H1 (cell line): ENCODE data around the gene LIMA1. TPM values are rescaled to one million over a fixed set of nuclear protein-coding genes. Genes with fewer than 3 reads are reported as not detected.
"Not testable (repeated sequence)": the region's sequence is repeated elsewhere in the genome, so short reads cannot be mapped to it uniquely, and the experiment has no call there.

Experiments used
- CTCF ChIA-PET: fragments of 300-600 bp; sonication (Branson Sonifier 250); formaldehyde crosslinking; loops from one replicate; lab custom pipeline; 2021; ENCODE audit not compliant: partially characterized antibody; lab: Charles Lee
- POLR2A ChIA-PET: fragments of 300-600 bp; sonication (Branson Sonifier 250); formaldehyde crosslinking; loops from one replicate; lab custom pipeline; 2021; ENCODE audit warnings: inconsistent platforms; ENCODE audit not compliant: partially characterized antibody; lab: Charles Lee
- DNase-seq, 2 experiments: peaks; one replicate each; pipeline versions ENCODE4 v3.0.0 to v3.0.0-alpha.2; 2010 to 2022; ENCODE audit warnings: low spot score in 2 of 2, low read depth in 1 of 2, mixed read lengths in 1 of 2
- FAIRE-seq: peaks from 2 replicates; lab custom pipeline; 2011; peaks lifted over from hg19 to GRCh38; lab: Jason Lieb, UNC
- H2AFZ ChIP-seq: 2 replicates; pipeline ENCODE4 v1.8.1; 2012; ENCODE audit warnings: low read length, inconsistent platforms
- H2AK5ac ChIP-seq: 2 replicates; pipeline ENCODE4 v1.6.1; 2013; ENCODE audit warnings: low read depth, low read length
- H2BK120ac ChIP-seq: replicated peaks from 2 replicates; pipeline ENCODE3; 2013; ENCODE audit warnings: low read depth, low read length, inconsistent platforms
- H2BK12ac ChIP-seq: 2 replicates; pipeline ENCODE4 v1.6.1; 2013; ENCODE audit warnings: low read depth, low read length
- H2BK15ac ChIP-seq: 2 replicates; pipeline ENCODE4 v1.6.1; 2013; ENCODE audit warnings: low read length
- H2BK20ac ChIP-seq: 2 replicates; pipeline ENCODE4 v1.6.1; 2013; ENCODE audit warnings: low read length
- H2BK5ac ChIP-seq: 2 replicates; pipeline ENCODE4 v1.6.1; 2013; ENCODE audit warnings: low read depth, low read length
- H3K14ac ChIP-seq: 2 replicates; pipeline ENCODE4 v1.6.1; 2013; ENCODE audit warnings: inconsistent platforms; ENCODE audit not compliant: insufficient read length
- H3K18ac ChIP-seq: 2 replicates; pipeline ENCODE4 v1.6.1; 2013; ENCODE audit warnings: low read length; ENCODE audit errors: extremely low read depth
- H3K23ac ChIP-seq: 2 replicates; pipeline ENCODE4 v1.6.1; 2013; ENCODE audit warnings: inconsistent platforms; ENCODE audit not compliant: insufficient read length
- H3K23me2 ChIP-seq: 2 replicates; pipeline ENCODE4 v1.6.1; 2013; ENCODE audit warnings: low read depth, low read length
- H3K27ac ChIP-seq: 2 replicates; pipeline ENCODE4 v1.6.1; 2011; ENCODE audit warnings: low read depth, low read length, inconsistent platforms
- H3K27me3 ChIP-seq, 4 experiments: replicated peaks in 1 of 4; 1 replicate in 1 of 4; 2 replicates in 3 of 4; pipeline versions ENCODE4 v1.6.1 to v1.8.1; 2011 to 2013; ENCODE audit warnings: low read length in 3 of 4, mild to moderate bottlenecking in 3 of 4, inconsistent platforms in 2 of 4, mixed read lengths in 2 of 4, moderate library complexity in 1 of 4; ENCODE audit not compliant: control insufficient read depth in 3 of 4, insufficient read depth in 3 of 4; ENCODE audit errors: extremely low read depth in 1 of 4
- H3K36me3 ChIP-seq, 4 experiments: 2 replicates each; pipeline versions ENCODE4 v1.6.1 to v1.8.1; 2011 to 2013; ENCODE audit warnings: mild to moderate bottlenecking in 4 of 4, low read length in 3 of 4, moderate library complexity in 2 of 4, control low read depth in 1 of 4, inconsistent platforms in 1 of 4; ENCODE audit not compliant: insufficient read depth in 4 of 4, control insufficient read depth in 2 of 4
- H3K4ac ChIP-seq: replicated peaks from 2 replicates; pipeline ENCODE3; 2013; ENCODE audit warnings: low read length, low read depth, mixed read lengths, inconsistent platforms; ENCODE audit not compliant: insufficient read length
- H3K4me1 ChIP-seq, 4 experiments: replicated peaks in 1 of 4; 1 replicate in 1 of 4; 2 replicates in 3 of 4; pipeline versions ENCODE4 v1.6.1 to v1.8.1; 2011 to 2013; ENCODE audit warnings: low read length in 3 of 4, inconsistent platforms in 2 of 4, mixed read lengths in 1 of 4; ENCODE audit not compliant: insufficient read depth in 4 of 4, control insufficient read depth in 3 of 4
- H3K4me2 ChIP-seq, 2 experiments: 2 replicates each; pipeline versions ENCODE4 v1.6.1 to v1.8.1; 2011 to 2013; ENCODE audit warnings: low read depth in 2 of 2, low read length in 2 of 2, control low read depth in 1 of 2, inconsistent platforms in 1 of 2, mild to moderate bottlenecking in 1 of 2; ENCODE audit not compliant: insufficient read depth in 1 of 2
- H3K4me3 ChIP-seq, 4 experiments: fragments of 200-600, 300-600 bp in 1 of 4; sonication (generic), shearing (Covaris generic), sonication (Bioruptor Twin) in 1 of 4; 2 replicates each; pipeline versions ENCODE4 v1.5.1 to v1.8.1; 2011 to 2016; ENCODE audit warnings: low read length in 4 of 4, low read depth in 3 of 4, control low read depth in 2 of 4, inconsistent platforms in 2 of 4, mild to moderate bottlenecking in 2 of 4, mixed read lengths in 1 of 4, moderate library complexity in 1 of 4; ENCODE audit not compliant: insufficient read depth in 2 of 4; ENCODE audit errors: extremely low read depth in 1 of 4
- H3K56ac ChIP-seq: replicated peaks from 2 replicates; pipeline ENCODE3; 2013; ENCODE audit warnings: low read depth, mild to moderate bottlenecking, mixed read lengths, low read length, inconsistent platforms; ENCODE audit not compliant: insufficient read length
- H3K79me1 ChIP-seq: 2 replicates; pipeline ENCODE4 v1.6.1; 2013; ENCODE audit warnings: low read depth, low read length, control low read depth
- H3K79me2 ChIP-seq, 2 experiments: 2 replicates each; pipeline versions ENCODE4 v1.6.1 to v1.8.1; 2012 to 2013; ENCODE audit warnings: low read length in 2 of 2, mild to moderate bottlenecking in 2 of 2, inconsistent platforms in 1 of 2; ENCODE audit not compliant: insufficient read depth in 2 of 2, control insufficient read depth in 1 of 2
- H3K9ac ChIP-seq, 4 experiments: replicated peaks in 1 of 4; 1 replicate in 1 of 4; 2 replicates in 3 of 4; pipeline versions ENCODE4 v1.6.1 to v1.8.1; 2011 to 2013; ENCODE audit warnings: low read depth in 3 of 4, low read length in 3 of 4, control low read depth in 2 of 4, mild to moderate bottlenecking in 2 of 4, moderate library complexity in 2 of 4, inconsistent platforms in 1 of 4; ENCODE audit errors: extremely low read depth in 1 of 4
- H3K9me3 ChIP-seq, 2 experiments: 2 replicates each; pipeline versions ENCODE4 v1.6.1 to v1.8.1; 2012 to 2013; ENCODE audit warnings: mild to moderate bottlenecking in 2 of 2, moderate library complexity in 2 of 2, control low read depth in 1 of 2, inconsistent platforms in 1 of 2, low read depth in 1 of 2, low read length in 1 of 2, mixed read lengths in 1 of 2; ENCODE audit not compliant: insufficient read depth in 2 of 2
- H4K20me1 ChIP-seq, 2 experiments: replicated peaks in 1 of 2; 2 replicates each; pipeline versions ENCODE3 to v1.8.1; 2011 to 2013; ENCODE audit warnings: inconsistent platforms in 2 of 2, low read length in 2 of 2, mild to moderate bottlenecking in 1 of 2; ENCODE audit not compliant: insufficient read depth in 2 of 2, control insufficient read depth in 1 of 2
- H4K5ac ChIP-seq: 2 replicates; pipeline ENCODE4 v1.6.1; 2013; ENCODE audit warnings: low read length, low read depth, mixed read lengths, inconsistent platforms; ENCODE audit not compliant: insufficient read length
- H4K8ac ChIP-seq: 2 replicates; pipeline ENCODE4 v1.8.0; 2013; ENCODE audit warnings: mild to moderate bottlenecking, moderate library complexity, low read length, inconsistent platforms; ENCODE audit not compliant: insufficient read depth; ENCODE audit errors: extremely low read depth
- H4K91ac ChIP-seq: replicated peaks from 2 replicates; pipeline ENCODE3; 2013; ENCODE audit warnings: low read length, mixed read lengths, inconsistent platforms; ENCODE audit not compliant: insufficient read length
- HDAC2 ChIP-seq, 2 experiments: fragments of 300-600 bp in 1 of 2; sonication (generic) in 1 of 2; IDR thresholded peaks; 2 replicates each; pipeline ENCODE4 v1.6.1; 2011 to 2012; ENCODE audit warnings: low read depth in 2 of 2, low read length in 2 of 2, mild to moderate bottlenecking in 2 of 2, moderate library complexity in 2 of 2, borderline replicate concordance in 1 of 2, inconsistent platforms in 1 of 2
- NANOG ChIP-seq: IDR thresholded peaks from 2 replicates; pipeline ENCODE4 v1.6.1; 2011; ENCODE audit warnings: low read length, low read depth, mild to moderate bottlenecking, inconsistent platforms; ENCODE audit not compliant: insufficient read depth, poor library complexity, severe bottlenecking
- TAF7 ChIP-seq: optimal IDR thresholded peaks from 2 replicates; pipeline ENCODE3; 2011; ENCODE audit warnings: low read depth, mild to moderate bottlenecking, inconsistent platforms, low read length, moderate library complexity, borderline replicate concordance
- USF2 ChIP-seq: IDR thresholded peaks from 2 replicates; pipeline ENCODE4 v1.6.1; 2011; ENCODE audit warnings: low read length, improper control_type of control experiment
- WGBS, 2 experiments: shearing (Covaris generic) in 1 of 2; methylation state at CpG; one replicate each; pipeline versions ENCODE4 v1.1.6 to v1.1.7; 2013 to 2015; ENCODE audit warnings: low lambda C conversion rate in 2 of 2, mixed read lengths in 2 of 2, inconsistent platforms in 1 of 2, low coverage in 1 of 2, missing lambda C conversion rate in 1 of 2; ENCODE audit not compliant: insufficient replicate concordance in 2 of 2, insufficient coverage in 1 of 2, insufficient read length in 1 of 2; ENCODE audit errors: extremely low coverage in 1 of 2, missing lambda C conversion rate in 1 of 2; 5-methylcytosine and 5-hydroxymethylcytosine counted together
- polyA plus RNA-seq, 7 experiments: library from polyadenylated mRNA; depleted of rRNA in 3 of 7; stranded (reverse) in 5 of 7; unstranded in 2 of 7; fragments of >200 nt in 5 of 7; fragments of 200-250 nt in 2 of 7; gene quantifications; 1 replicate in 5 of 7; 2 replicates in 1 of 7; 4 replicates in 1 of 7; pipeline versions ENCODE4 v1.2.1 to v1.2.3, GENCODE V29; 2011 to 2013; ENCODE audit warnings: missing spikeins in 2 of 7, mixed read lengths in 2 of 7
- total RNA-seq: library from RNA; stranded (reverse); fragmentation: NEBNext Ultra II Directional; extraction: Animal tissue kit (Norgen Biotek cat#: 25700); gene quantifications from 2 replicates; pipeline ENCODE4 v1.2.1, GENCODE V29; 2021

LIMA1 gene
- total and polyA plus RNA-seq, 2 of the 8 experiments (the other 6 are each of a cell fraction or from before 2014, with no cell fraction given), result 12.7 to 47.6 TPM

- TF ChIP-seq NANOG (no peak), HDAC2 (IDR thresholded peaks at IDR 0.05; ENCODE audit: borderline replicate concordance in 1 of 2, low read depth in 2 of 2, low read length in 2 of 2) (no peak), USF2 (no peak), TAF7 (no peak)
Measured at GRCh38 chr12:50275556-50275955, 7.8 kb downstream of the LIMA1 start (continued).

- H3K79me2 ChIP-seq, H3K14ac ChIP-seq, DNase-seq, H3K27me3 ChIP-seq, H3K4me1 ChIP-seq, FAIRE-seq, H3K23me2 ChIP-seq, H3K9ac ChIP-seq, H3K4ac ChIP-seq, H4K20me1 ChIP-seq, H3K79me1 ChIP-seq, H3K56ac ChIP-seq, H3K4me3 ChIP-seq, H2BK120ac ChIP-seq, H4K91ac ChIP-seq, H3K27ac ChIP-seq, H3K4me2 ChIP-seq, H3K18ac ChIP-seq, H2AK5ac ChIP-seq, H2BK15ac ChIP-seq, H2AFZ ChIP-seq, H2BK20ac ChIP-seq, H4K8ac ChIP-seq, H2BK12ac ChIP-seq, H3K23ac ChIP-seq, H3K36me3 ChIP-seq, H4K5ac ChIP-seq, H2BK5ac ChIP-seq, H3K9me3 ChIP-seq: not testable (repeated sequence)
- WGBS, 2 experiments, result 97% methylated on average over 5 of the region's 5 CpGs; no CpG with 5 or more reads in 1 of the 2 experiments
- POLR2A ChIA-PET, result interaction anchor here (1.1 kb wide), 1 partner anchor 187 kb away, joined by 3 read pairs; no protein-coding TSS in a partner anchor
- CTCF ChIA-PET, result interaction anchor here (1.2 kb wide), 1 partner anchor 17 kb away, joined by 3 read pairs; no protein-coding TSS in a partner anchor
Measured at GRCh38 chr12:50275127-50275526, 8.2 kb downstream of the LIMA1 start.
